ENCODE data around the gene PLCG2. TPM values are rescaled to one million over a fixed set of nuclear protein-coding genes. Genes with fewer than 3 reads are reported as not detected.

PLCG2 gene
- total and polyA plus RNA-seq, 9 donors: 3.3 to 16.4 (median 5.6) TPM

DNA sequence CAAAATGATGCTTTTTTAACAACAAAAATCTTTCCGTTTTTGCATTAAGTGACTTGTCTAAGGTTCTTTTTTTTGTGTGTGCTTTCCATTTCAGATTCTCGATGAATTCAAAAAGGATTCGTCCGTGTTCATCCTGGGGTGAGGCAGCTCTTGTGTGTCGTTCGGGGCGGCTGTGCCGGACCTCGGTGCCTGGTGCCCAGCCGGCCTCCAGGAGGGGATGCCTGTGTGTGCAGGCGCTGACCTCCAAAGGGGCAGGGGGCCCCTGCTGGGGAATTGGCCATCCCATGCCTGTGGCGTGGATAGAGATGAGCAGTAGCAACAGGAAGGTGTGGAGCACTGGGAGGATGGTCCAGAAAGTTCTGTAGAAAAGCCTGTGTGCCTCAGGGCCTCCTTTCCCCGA is 101.7 kb downstream of the PLCG2 start:
- WGBS, 3 donors: 62 to 68% (median 63%) methylated on average over 13 of the region's 13 CpGs

DNA sequence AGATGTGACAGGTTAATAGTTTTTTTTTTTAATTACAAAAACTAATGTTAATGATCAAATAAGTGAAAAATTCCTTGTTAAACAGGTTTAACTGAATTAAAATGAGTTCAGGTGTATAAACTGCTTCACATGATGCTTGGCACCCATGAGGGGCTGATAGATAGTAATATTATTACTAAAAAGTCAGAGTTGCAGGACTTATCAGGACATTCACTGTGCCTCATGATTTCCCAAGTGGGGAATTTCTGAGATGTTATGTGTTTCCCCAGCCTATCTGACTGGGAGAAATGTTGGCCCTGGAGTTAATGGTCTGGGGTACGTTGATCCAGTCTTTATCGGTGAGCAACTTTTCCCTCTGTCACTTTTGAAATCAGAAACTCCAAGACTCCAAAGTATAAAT is 102.1 kb downstream of the PLCG2 start:
- intact Hi-C loops (cut with DNase I): no loop called here

More for the DNA sequence above, 101.7 kb downstream of the PLCG2 start:
- H3K4me3 ChIP-seq: no peak overlapping the region
- no peaks in the 10 kb centered on the region for H3K27me3 ChIP-seq
- TF ChIP-seq POLR2A (IDR thresholded peaks at IDR 0.05) (no peak), CTCF (IDR thresholded peaks at IDR 0.05) (no peak), EP300 (IDR thresholded peaks at IDR 0.05) (no peak)
- H3K27ac ChIP-seq: no peak overlapping the region
- no peak for DNase-seq
- H3K4me1 ChIP-seq (ENCODE audit: insufficient read depth): no peaks in the 10 kb centered on the region
- H3K9me3 ChIP-seq: no peaks in the 10 kb centered on the region
- H3K36me3 ChIP-seq: no peaks in the 10 kb centered on the region
- intact Hi-C loops (cut with DNase I): no loop called here

DNA sequence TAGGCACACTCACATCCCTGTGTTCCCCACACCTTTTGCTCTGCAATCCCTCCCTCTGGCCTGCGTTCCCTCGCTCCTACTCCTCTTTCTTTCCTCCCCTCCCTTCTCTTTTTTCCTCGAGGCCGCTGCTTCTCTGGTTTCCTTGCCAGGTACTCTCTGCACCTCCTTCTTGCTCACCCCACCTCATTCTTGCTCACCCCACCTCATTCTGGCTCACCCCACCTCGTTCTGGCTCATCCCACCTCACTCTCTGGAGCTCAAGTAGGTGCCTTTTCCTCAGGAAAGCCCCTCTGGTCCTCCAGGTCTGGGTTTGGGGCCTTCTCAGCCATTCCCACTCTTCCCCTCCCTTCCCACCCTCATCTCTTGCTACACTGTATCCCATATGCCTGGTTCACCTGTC is 103.5 kb downstream of the PLCG2 start:
- intact Hi-C loops (cut with DNase I): no loop called here
- no peak overlapping the region for H3K27ac ChIP-seq
- H3K4me1 ChIP-seq (ENCODE audit: insufficient read depth): no peaks in the 10 kb centered on the region
- H3K36me3 ChIP-seq: no peaks in the 10 kb centered on the region
- TF ChIP-seq EP300 (IDR thresholded peaks at IDR 0.05) (no peak), POLR2A (IDR thresholded peaks at IDR 0.05) (no peak), CTCF (IDR thresholded peaks at IDR 0.05) (no peak)
- no peak overlapping the region for H3K4me3 ChIP-seq
- H3K27me3 ChIP-seq: no peaks in the 10 kb centered on the region
- 66 to 72% (median 70%) methylated on average over 5 of the region's 5 CpGs for WGBS, 3 donors
- no peak for DNase-seq
- no peaks in the 10 kb centered on the region for H3K9me3 ChIP-seq

More for the DNA sequence above, 102.1 kb downstream of the PLCG2 start:
- TF ChIP-seq POLR2A (IDR thresholded peaks at IDR 0.05) (no peak), CTCF (IDR thresholded peaks at IDR 0.05) (no peak), EP300 (IDR thresholded peaks at IDR 0.05) (no peak)
- no peaks in the 10 kb centered on the region for H3K4me1 ChIP-seq (ENCODE audit: insufficient read depth)
- no peak overlapping the region for H3K27ac ChIP-seq
- no peaks in the 10 kb centered on the region for H3K9me3 ChIP-seq
- no peak for DNase-seq
- H3K36me3 ChIP-seq: no peaks in the 10 kb centered on the region
- no peaks in the 10 kb centered on the region for H3K27me3 ChIP-seq
- WGBS, 3 donors: 79 to 88% (median 88%) methylated on average over 2 of the region's 2 CpGs
- no peak overlapping the region for H3K4me3 ChIP-seq

DNA sequence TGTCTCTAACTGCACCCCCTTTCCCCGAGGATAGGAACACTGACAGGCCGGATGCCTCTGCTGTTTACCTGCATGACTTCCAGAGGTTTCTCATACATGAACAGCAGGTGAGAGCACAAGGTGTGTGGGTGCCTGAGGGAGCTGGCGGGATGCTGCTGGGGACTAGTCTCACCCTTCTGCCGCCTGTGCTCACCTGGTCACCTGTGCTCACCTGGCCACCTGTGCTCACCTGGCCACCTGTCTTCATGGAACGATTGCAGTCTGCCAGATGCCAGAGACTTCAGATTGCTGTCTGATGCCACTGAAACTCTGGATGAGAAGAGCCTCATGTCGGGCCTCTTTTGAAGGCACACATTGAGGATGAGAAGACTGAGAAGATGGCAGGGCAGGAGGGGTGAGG is 104.1 kb downstream of the PLCG2 start:
- Histone ChIP-seq H3K36me3 (no peaks in the 10 kb centered on the region), H3K4me1 (ENCODE audit: insufficient read depth) (no peaks in the 10 kb centered on the region), H3K27me3 (no peaks in the 10 kb centered on the region), H3K27ac (no peak overlapping the region), H3K9me3 (no peaks in the 10 kb centered on the region), H3K4me3 (no peak overlapping the region)
- TF ChIP-seq EP300 (IDR thresholded peaks at IDR 0.05): no peak
- no peak for TF ChIP-seq CTCF (IDR thresholded peaks at IDR 0.05)
- no peak for TF ChIP-seq POLR2A (IDR thresholded peaks at IDR 0.05)
- 85 to 91% (median 87%) methylated on average over 6 of the region's 6 CpGs for WGBS, 3 donors
- intact Hi-C loops (cut with DNase I): no loop called here
- DNase-seq: no peak

All from ovary (tissue), 9 donors.